ENCODE measurements around the gene SLC12A3. TPM values are rescaled to one million over a fixed set of nuclear protein-coding genes. Genes with fewer than 3 reads are reported as not detected.

Gene SLC12A3
- total RNA-seq, 3 donors from 2014 or later (not counting 1 experiment from before 2014, with no cell fraction given), result not detected

DNA sequence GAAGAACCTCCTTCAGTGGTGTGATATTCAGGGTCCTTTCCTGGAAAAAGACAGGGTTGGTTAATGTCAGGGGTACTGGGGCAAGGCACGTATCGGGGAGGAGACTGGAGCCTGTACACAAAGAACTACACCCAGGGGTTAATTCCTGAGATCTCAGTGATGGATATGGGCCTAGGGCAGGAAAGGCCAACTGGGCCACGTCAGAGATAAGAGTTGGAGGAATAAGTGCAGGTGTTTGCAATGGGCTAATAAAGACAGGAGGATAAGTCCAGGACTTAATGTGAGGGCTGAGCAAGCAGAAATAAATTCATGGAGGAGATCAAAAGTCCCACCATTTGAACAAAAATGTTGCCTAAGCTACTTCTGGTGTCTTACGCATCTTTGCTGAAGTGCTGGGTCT lies 56.6 kb downstream of the SLC12A3 start:
- H3K27ac ChIP-seq (ENCODE audit: low read length), result no peak overlapping the region
- H3K27me3 ChIP-seq (ENCODE audit: control insufficient read depth, insufficient read depth, low read length), result peaks cover 2% of the 10 kb centered on the region
- 95% methylated on average over 4 of the region's 4 CpGs for WGBS (ENCODE audit: insufficient coverage)
- Mint-ChIP-seq H3K4me1 (peaks cover 14 to 21% of the 10 kb centered on the region in 2 donors), H3K36me3 (no peaks in the 10 kb centered on the region), H3K9me3 (no peaks in the 10 kb centered on the region), H3K27me3 (ENCODE audit: low read depth in 2 of 2) (peaks cover 35 to 44% of the 10 kb centered on the region in 2 donors), H3K4me3 (no peak overlapping the region), H3K27ac (no peak overlapping the region)
- no peak for ATAC-seq
- no peaks in the 10 kb centered on the region for H3K36me3 ChIP-seq (ENCODE audit: control insufficient read depth, insufficient read depth, low read length)
- no peak for DNase-seq
- H3K9me3 ChIP-seq (ENCODE audit: control insufficient read depth, insufficient read depth, low read length), result no peaks in the 10 kb centered on the region
- intact Hi-C loops (cut with micrococcal nuclease), result no loop called here
- TF ChIP-seq, protein P1, sequence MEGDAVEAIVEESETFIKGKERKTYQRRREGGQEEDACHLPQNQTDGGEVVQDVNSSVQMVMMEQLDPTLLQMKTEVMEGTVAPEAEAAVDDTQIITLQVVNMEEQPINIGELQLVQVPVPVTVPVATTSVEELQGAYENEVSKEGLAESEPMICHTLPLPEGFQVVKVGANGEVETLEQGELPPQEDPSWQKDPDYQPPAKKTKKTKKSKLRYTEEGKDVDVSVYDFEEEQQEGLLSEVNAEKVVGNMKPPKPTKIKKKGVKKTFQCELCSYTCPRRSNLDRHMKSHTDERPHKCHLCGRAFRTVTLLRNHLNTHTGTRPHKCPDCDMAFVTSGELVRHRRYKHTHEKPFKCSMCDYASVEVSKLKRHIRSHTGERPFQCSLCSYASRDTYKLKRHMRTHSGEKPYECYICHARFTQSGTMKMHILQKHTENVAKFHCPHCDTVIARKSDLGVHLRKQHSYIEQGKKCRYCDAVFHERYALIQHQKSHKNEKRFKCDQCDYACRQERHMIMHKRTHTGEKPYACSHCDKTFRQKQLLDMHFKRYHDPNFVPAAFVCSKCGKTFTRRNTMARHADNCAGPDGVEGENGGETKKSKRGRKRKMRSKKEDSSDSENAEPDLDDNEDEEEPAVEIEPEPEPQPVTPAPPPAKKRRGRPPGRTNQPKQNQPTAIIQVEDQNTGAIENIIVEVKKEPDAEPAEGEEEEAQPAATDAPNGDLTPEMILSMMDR (IDR thresholded peaks at IDR 0.05), result no peak
- no peak overlapping the region for H3K4me3 ChIP-seq (ENCODE audit: low read length)
- H3K4me1 ChIP-seq (ENCODE audit: control insufficient read depth, insufficient read depth, low read length), result peaks cover 25% of the 10 kb centered on the region

GRCh38 chr16:56923481-56924091 lies 58.6 kb downstream of the SLC12A3 start:
- Mint-ChIP-seq H3K27me3 (ENCODE audit: low read depth in 2 of 2) (peaks cover 25 to 27% of the 10 kb centered on the region in 2 donors), H3K4me1 (peaks cover 4 to 5% of the 10 kb centered on the region in 2 donors), H3K9me3 (no peaks in the 10 kb centered on the region), H3K27ac (no peak overlapping the region), H3K4me3 (no peak overlapping the region), H3K36me3 (no peaks in the 10 kb centered on the region)
- H3K36me3 ChIP-seq (ENCODE audit: control insufficient read depth, insufficient read depth, low read length), result no peaks in the 10 kb centered on the region
- WGBS (ENCODE audit: insufficient coverage), result 93% methylated on average over 9 of the region's 9 CpGs
- H3K4me3 ChIP-seq (ENCODE audit: low read length), result no peak overlapping the region
- peaks cover 9% of the 10 kb centered on the region for H3K4me1 ChIP-seq (ENCODE audit: control insufficient read depth, insufficient read depth, low read length)
- no peak overlapping the region for H3K27ac ChIP-seq (ENCODE audit: low read length)
- H3K9me3 ChIP-seq (ENCODE audit: control insufficient read depth, insufficient read depth, low read length), result no peaks in the 10 kb centered on the region
- no peak for ATAC-seq
- TF ChIP-seq, protein P1 (IDR thresholded peaks at IDR 0.05), result no peak
- intact Hi-C loops (cut with micrococcal nuclease), result no loop called here
- no peak for DNase-seq
- peaks cover 2% of the 10 kb centered on the region for H3K27me3 ChIP-seq (ENCODE audit: control insufficient read depth, insufficient read depth, low read length)

- DNase-seq, result no peak
- no peak for ATAC-seq
- Mint-ChIP-seq H3K27me3 (ENCODE audit: low read depth in 2 of 2) (peaks cover 3 to 7% of the 10 kb centered on the region in 2 donors), H3K4me1 (peaks cover 6 to 19% of the 10 kb centered on the region in 2 donors), H3K36me3 (no peaks in the 10 kb centered on the region), H3K9me3 (no peaks in the 10 kb centered on the region), H3K4me3 (no peak overlapping the region), H3K27ac (no peak overlapping the region)
- TF ChIP-seq, protein P1 (IDR thresholded peaks at IDR 0.05), result no peak
- intact Hi-C loops (cut with micrococcal nuclease), result no loop called here
- Histone ChIP-seq H3K4me1 (ENCODE audit: control insufficient read depth, insufficient read depth, low read length) (peaks cover 20% of the 10 kb centered on the region), H3K27ac (ENCODE audit: low read length) (no peak overlapping the region), H3K4me3 (ENCODE audit: low read length) (no peak overlapping the region), H3K36me3 (ENCODE audit: control insufficient read depth, insufficient read depth, low read length) (no peaks in the 10 kb centered on the region), H3K9me3 (ENCODE audit: control insufficient read depth, insufficient read depth, low read length) (no peaks in the 10 kb centered on the region), H3K27me3 (ENCODE audit: control insufficient read depth, insufficient read depth, low read length) (peaks cover 2% of the 10 kb centered on the region)
- 67% methylated on average over 2 of the region's 2 CpGs for WGBS (ENCODE audit: insufficient coverage)
Observed at GRCh38 chr16:56927471-56927870, 62.5 kb downstream of the SLC12A3 start.

DNA sequence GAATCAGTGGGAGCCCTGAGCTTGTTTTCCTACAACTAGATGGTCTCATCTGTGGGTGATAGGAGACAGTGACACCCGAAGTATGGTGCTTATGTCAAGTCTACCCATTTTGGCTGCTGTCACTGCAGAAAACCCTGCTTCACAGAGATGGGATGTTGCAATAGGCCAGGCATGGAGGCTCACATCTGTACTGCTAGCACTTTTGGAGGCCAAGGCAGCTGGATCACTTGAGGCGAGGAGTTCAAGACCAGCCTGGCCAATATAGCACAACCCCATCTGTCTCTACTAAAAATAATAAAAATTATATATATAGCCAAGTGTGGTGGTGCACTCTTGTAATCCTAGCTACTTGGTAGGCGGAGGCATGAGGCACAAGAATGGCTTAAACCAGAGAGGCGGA lies 64.6 kb downstream of the SLC12A3 start:
- no peaks in the 10 kb centered on the region for H3K9me3 Mint-ChIP-seq
- Histone ChIP-seq H3K4me3 (ENCODE audit: low read length) (no peak overlapping the region), H3K4me1 (ENCODE audit: control insufficient read depth, insufficient read depth, low read length) (peaks cover 18% of the 10 kb centered on the region), H3K27ac (ENCODE audit: low read length) (no peak overlapping the region), H3K36me3 (ENCODE audit: control insufficient read depth, insufficient read depth, low read length) (no peaks in the 10 kb centered on the region), H3K27me3 (ENCODE audit: control insufficient read depth, insufficient read depth, low read length) (peaks cover 2% of the 10 kb centered on the region), H3K9me3 (ENCODE audit: control insufficient read depth, insufficient read depth, low read length) (no peaks in the 10 kb centered on the region)
- no peaks in the 10 kb centered on the region for H3K36me3 Mint-ChIP-seq
- TF ChIP-seq, protein P1 (IDR thresholded peaks at IDR 0.05), result no peak
- H3K27me3 Mint-ChIP-seq (ENCODE audit: low read depth in 2 of 2), result peaks cover 0 to 3% of the 10 kb centered on the region in 2 donors
- peaks cover 19 to 34% of the 10 kb centered on the region in 2 donors for H3K4me1 Mint-ChIP-seq
- DNase-seq (no peak), ATAC-seq (no peak)
- H3K4me3 Mint-ChIP-seq, result no peak overlapping the region
- intact Hi-C loops (cut with micrococcal nuclease), result no loop called here
- WGBS (ENCODE audit: insufficient coverage), result 87% methylated on average over 3 of the region's 4 CpGs
- H3K27ac Mint-ChIP-seq, result no peak overlapping the region

Data from natural killer cell (primary cell).